ENCODE data around the gene CYP2W1. TPM values are rescaled to one million over a fixed set of nuclear protein-coding genes. Genes with fewer than 3 reads are reported as not detected.

CYP2W1 gene
- total RNA-seq, 1 donor from 2014 or later, result not detected

DNA sequence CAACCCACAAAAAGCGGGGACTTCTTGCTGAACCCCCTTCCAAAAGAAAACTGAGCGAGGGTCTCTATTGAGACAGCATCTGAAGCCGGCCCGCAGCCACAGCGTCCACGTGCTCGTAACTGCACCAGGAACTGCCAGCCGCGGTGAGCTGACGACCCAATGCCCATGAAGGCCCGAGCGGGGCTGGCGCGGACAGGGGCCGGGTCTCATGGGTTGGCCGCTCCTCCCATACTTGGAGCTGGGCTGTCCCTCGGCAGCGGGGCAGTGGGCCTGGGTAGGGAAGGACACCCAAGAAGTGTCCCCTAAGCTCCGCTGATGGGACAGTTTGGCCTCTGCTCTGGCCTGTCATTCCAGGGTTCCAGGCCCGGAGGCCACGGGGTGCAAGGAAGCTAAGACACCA, 22.3 kb downstream of the CYP2W1 start:
- no peak for DNase-seq
- ATAC-seq, result no peak
- H3K36me3 ChIP-seq, result peaks cover 26% of the 10 kb centered on the region
- TF ChIP-seq, protein P1, sequence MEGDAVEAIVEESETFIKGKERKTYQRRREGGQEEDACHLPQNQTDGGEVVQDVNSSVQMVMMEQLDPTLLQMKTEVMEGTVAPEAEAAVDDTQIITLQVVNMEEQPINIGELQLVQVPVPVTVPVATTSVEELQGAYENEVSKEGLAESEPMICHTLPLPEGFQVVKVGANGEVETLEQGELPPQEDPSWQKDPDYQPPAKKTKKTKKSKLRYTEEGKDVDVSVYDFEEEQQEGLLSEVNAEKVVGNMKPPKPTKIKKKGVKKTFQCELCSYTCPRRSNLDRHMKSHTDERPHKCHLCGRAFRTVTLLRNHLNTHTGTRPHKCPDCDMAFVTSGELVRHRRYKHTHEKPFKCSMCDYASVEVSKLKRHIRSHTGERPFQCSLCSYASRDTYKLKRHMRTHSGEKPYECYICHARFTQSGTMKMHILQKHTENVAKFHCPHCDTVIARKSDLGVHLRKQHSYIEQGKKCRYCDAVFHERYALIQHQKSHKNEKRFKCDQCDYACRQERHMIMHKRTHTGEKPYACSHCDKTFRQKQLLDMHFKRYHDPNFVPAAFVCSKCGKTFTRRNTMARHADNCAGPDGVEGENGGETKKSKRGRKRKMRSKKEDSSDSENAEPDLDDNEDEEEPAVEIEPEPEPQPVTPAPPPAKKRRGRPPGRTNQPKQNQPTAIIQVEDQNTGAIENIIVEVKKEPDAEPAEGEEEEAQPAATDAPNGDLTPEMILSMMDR (IDR thresholded peaks at IDR 0.05), result no peak
- H3K27me3 ChIP-seq (ENCODE audit: low read depth), result no peaks in the 10 kb centered on the region
- H3K27ac ChIP-seq, result no peak overlapping the region
- H3K4me3 ChIP-seq, result no peak overlapping the region
- intact Hi-C loops (cut with DNase I), result no loop called here
- no peaks in the 10 kb centered on the region for H3K4me1 ChIP-seq
- H3K9me3 ChIP-seq, result no peaks in the 10 kb centered on the region

DNA sequence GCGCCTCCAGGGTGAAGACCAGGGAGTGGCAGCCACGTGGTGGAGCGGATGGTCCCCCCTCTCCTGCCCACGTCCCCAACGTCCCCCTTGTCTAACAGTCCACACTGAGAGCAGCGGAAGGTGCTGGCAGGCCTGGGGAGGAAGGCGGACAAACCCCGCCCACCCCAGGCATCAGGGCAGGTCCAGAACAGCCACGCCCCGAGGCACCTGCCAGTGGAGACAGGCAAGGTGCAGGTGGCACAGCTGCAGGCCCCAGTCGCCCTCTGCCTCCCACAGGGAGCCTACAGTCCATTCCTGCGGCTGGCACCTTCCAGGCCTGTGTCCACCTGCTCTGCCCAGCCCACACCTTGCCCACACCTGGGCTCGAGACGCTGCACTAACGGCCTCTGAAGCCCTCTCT, 24.9 kb downstream of the CYP2W1 start:
- ATAC-seq (no peak), DNase-seq (no peak)
- Histone ChIP-seq H3K9me3 (no peaks in the 10 kb centered on the region), H3K27ac (no peak overlapping the region), H3K27me3 (ENCODE audit: low read depth) (no peaks in the 10 kb centered on the region), H3K4me3 (no peak overlapping the region), H3K4me1 (no peaks in the 10 kb centered on the region), H3K36me3 (peaks cover 26% of the 10 kb centered on the region)
- intact Hi-C loops (cut with DNase I), result no loop called here
- TF ChIP-seq, protein P1 (IDR thresholded peaks at IDR 0.05), result no peak

DNA sequence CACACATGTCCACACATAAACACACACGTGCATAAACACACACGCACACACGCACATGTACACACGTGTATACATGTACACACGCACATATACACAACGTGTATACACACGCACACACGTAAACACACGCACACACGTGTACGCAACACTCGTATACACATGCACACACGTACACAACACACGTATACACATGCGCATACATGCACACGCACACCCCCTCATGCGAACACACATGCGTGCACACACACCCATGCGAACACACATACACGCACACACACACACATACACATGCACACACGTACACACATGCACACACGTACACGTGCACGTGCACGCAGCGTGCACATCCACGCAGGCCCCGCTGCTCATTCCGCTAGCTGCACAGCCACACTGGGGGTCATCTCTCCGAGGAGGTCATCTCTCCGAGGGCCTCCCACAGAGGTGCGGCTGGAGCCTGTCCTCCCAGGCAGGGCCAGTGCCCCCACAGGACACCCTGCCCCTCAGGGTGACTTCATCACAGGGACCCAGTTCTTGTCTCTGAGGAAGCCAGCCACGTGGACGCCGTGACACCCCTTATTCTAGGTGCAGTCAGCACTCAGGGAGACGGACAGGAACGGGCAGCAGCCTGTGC, 25.9 kb downstream of the CYP2W1 start:
- Histone ChIP-seq H3K9me3 (no peaks in the 10 kb centered on the region), H3K4me1 (no peaks in the 10 kb centered on the region), H3K27me3 (ENCODE audit: low read depth) (no peaks in the 10 kb centered on the region), H3K27ac (no peak overlapping the region), H3K4me3 (no peak overlapping the region), H3K36me3 (peaks cover 26% of the 10 kb centered on the region)
- intact Hi-C loops (cut with DNase I), result no loop called here
- DNase-seq (no peak), ATAC-seq (no peak)
- TF ChIP-seq, protein P1 (IDR thresholded peaks at IDR 0.05), result no peak

DNA sequence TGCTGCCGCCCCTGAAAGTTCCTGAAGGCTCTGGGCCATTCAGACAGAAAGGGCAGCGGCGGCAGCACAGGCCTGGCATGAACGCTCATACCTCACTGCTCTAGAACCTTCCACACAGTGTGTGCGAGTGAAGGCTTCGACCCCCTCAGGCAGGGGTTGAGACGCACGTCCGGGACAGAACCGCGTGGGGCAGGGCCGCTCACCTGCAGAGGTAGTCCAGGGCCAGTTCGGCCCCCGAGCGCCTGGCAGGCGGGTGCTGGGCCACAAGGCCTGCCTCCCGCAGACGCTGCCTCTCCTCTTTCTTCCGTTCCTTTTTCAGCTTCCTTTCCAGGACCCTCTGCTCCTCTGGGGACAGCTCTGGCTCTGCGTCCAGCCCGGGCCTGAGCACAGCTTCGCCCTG, 26.8 kb downstream of the CYP2W1 start:
- Histone ChIP-seq H3K36me3 (peaks cover 26% of the 10 kb centered on the region), H3K9me3 (no peaks in the 10 kb centered on the region), H3K27ac (no peak overlapping the region), H3K4me3 (no peak overlapping the region), H3K4me1 (no peaks in the 10 kb centered on the region), H3K27me3 (ENCODE audit: low read depth) (no peaks in the 10 kb centered on the region)
- no peak for ATAC-seq
- TF ChIP-seq, protein P1 (IDR thresholded peaks at IDR 0.05), result no peak
- intact Hi-C loops (cut with DNase I), result no loop called here
- no peak for DNase-seq

DNA sequence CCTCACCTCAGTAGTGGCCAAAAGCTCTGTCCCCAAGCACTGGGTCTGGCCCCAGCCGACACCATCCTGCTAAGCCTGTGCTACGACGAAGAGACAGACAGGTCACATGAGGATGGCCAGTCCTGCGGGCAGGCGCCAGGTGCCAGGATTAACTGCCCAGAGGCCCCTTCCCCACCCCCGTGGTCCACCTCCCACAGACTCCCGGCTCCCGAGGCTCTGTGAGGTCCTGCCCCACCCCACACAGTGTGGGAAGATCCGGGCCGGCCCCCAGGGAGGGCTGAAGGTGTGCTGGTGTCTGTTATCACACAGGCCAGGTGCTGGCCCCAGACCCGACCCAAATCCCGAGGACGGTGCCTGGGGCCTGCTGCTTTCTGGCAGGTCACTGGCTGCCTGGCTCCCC, 27.2 kb downstream of the CYP2W1 start:
- ATAC-seq, result no peak
- H3K27me3 ChIP-seq (ENCODE audit: low read depth), result no peaks in the 10 kb centered on the region
- peaks cover 26% of the 10 kb centered on the region for H3K36me3 ChIP-seq
- no peak overlapping the region for H3K27ac ChIP-seq
- intact Hi-C loops (cut with DNase I), result no loop called here
- DNase-seq, result no peak
- H3K4me1 ChIP-seq, result no peaks in the 10 kb centered on the region
- no peak overlapping the region for H3K4me3 ChIP-seq
- TF ChIP-seq, protein P1 (IDR thresholded peaks at IDR 0.05), result no peak
- H3K9me3 ChIP-seq, result no peaks in the 10 kb centered on the region

All from lower lobe of right lung (tissue), 2 donors.